ENCODE data around the gene DENND6A. TPM values are rescaled to one million over a fixed set of nuclear protein-coding genes. Genes with fewer than 3 reads are reported as not detected.

The DENND6A gene
- total and polyA plus RNA-seq, 2 donors from 2014 or later, result 7.8 to 38.4 TPM

- FAIRE-seq (no peak), DNase-seq (no peak)
- H3K4me1 ChIP-seq (ENCODE audit: control insufficient read depth in 2 of 3, insufficient read depth in 2 of 3, low read depth in 1 of 3, low read length in 3 of 3), result peaks cover 0 to 6% (median 3%) of the 10 kb centered on the region in 3 donors
- no peak overlapping the region for H3K9ac ChIP-seq (ENCODE audit: low read length in 3 of 3)
- H3K4me3 ChIP-seq (ENCODE audit: low read length in 3 of 3), result no peak overlapping the region
- no peak overlapping the region for H3K27ac ChIP-seq (ENCODE audit: low read depth in 2 of 2, low read length in 2 of 2)
- TF ChIP-seq CTCF (IDR thresholded peaks at IDR 0.05; ENCODE audit: borderline replicate concordance, extremely low read depth, insufficient read depth), result no peak
- H3K9me3 ChIP-seq (ENCODE audit: control insufficient read depth in 2 of 3, insufficient read depth in 1 of 3, low read length in 3 of 3), result no peaks in the 10 kb centered on the region
- intact Hi-C loops (cut with DNase I), result no loop called here
- H3K36me3 ChIP-seq (ENCODE audit: control insufficient read depth in 2 of 3, insufficient read depth in 3 of 3, low read length in 3 of 3), result no peaks in the 10 kb centered on the region
- H3K27me3 ChIP-seq (ENCODE audit: control insufficient read depth, insufficient read depth, low read length), result no peaks in the 10 kb centered on the region
Observed at GRCh38 chr3:57688291-57688690, 4.6 kb downstream of the DENND6A start.

GRCh38 chr3:57683286-57683685 is 9.6 kb downstream of the DENND6A start:
- Histone ChIP-seq H3K4me3 (ENCODE audit: low read length in 3 of 3) (no peak overlapping the region), H3K27me3 (ENCODE audit: control insufficient read depth, insufficient read depth, low read length) (no peaks in the 10 kb centered on the region), H3K9me3 (ENCODE audit: control insufficient read depth in 2 of 3, insufficient read depth in 1 of 3, low read length in 3 of 3) (no peaks in the 10 kb centered on the region), H3K36me3 (ENCODE audit: control insufficient read depth in 2 of 3, insufficient read depth in 3 of 3, low read length in 3 of 3) (peaks cover 0 to 7% (median 0%) of the 10 kb centered on the region in 3 donors), H3K4me1 (ENCODE audit: control insufficient read depth in 2 of 3, insufficient read depth in 2 of 3, low read depth in 1 of 3, low read length in 3 of 3) (peaks cover 0 to 2% (median 0%) of the 10 kb centered on the region in 3 donors), H3K27ac (ENCODE audit: low read depth in 2 of 2, low read length in 2 of 2) (no peak overlapping the region), H3K9ac (ENCODE audit: low read length in 3 of 3) (no peak overlapping the region)
- FAIRE-seq (no peak), DNase-seq (no peak)
- intact Hi-C loops (cut with DNase I), result no loop called here
- no peak for TF ChIP-seq CTCF (IDR thresholded peaks at IDR 0.05; ENCODE audit: borderline replicate concordance, extremely low read depth, insufficient read depth)

- intact Hi-C loops (cut with DNase I), result no loop called here
- no peaks in the 10 kb centered on the region for H3K4me1 ChIP-seq (ENCODE audit: control insufficient read depth in 2 of 3, insufficient read depth in 2 of 3, low read depth in 1 of 3, low read length in 3 of 3)
- DNase-seq (no peak), FAIRE-seq (no peak)
- TF ChIP-seq CTCF (IDR thresholded peaks at IDR 0.05; ENCODE audit: borderline replicate concordance, extremely low read depth, insufficient read depth), result no peak
- H3K36me3 ChIP-seq (ENCODE audit: control insufficient read depth in 2 of 3, insufficient read depth in 3 of 3, low read length in 3 of 3), result peaks cover 0 to 7% (median 0%) of the 10 kb centered on the region in 3 donors
- H3K4me3 ChIP-seq (ENCODE audit: low read length in 3 of 3), result no peak overlapping the region
- H3K9ac ChIP-seq (ENCODE audit: low read length in 3 of 3), result no peak overlapping the region
- no peaks in the 10 kb centered on the region for H3K9me3 ChIP-seq (ENCODE audit: control insufficient read depth in 2 of 3, insufficient read depth in 1 of 3, low read length in 3 of 3)
- H3K27ac ChIP-seq (ENCODE audit: low read depth in 2 of 2, low read length in 2 of 2), result no peak overlapping the region
- no peaks in the 10 kb centered on the region for H3K27me3 ChIP-seq (ENCODE audit: control insufficient read depth, insufficient read depth, low read length)
Observed at GRCh38 chr3:57682284-57682683, 10.6 kb downstream of the DENND6A start.

GRCh38 chr3:57681691-57682090 is 11.2 kb downstream of the DENND6A start:
- no peaks in the 10 kb centered on the region for H3K9me3 ChIP-seq (ENCODE audit: control insufficient read depth in 2 of 3, insufficient read depth in 1 of 3, low read length in 3 of 3)
- H3K36me3 ChIP-seq (ENCODE audit: control insufficient read depth in 2 of 3, insufficient read depth in 3 of 3, low read length in 3 of 3), result peaks cover 0 to 7% (median 0%) of the 10 kb centered on the region in 3 donors
- TF ChIP-seq CTCF (IDR thresholded peaks at IDR 0.05; ENCODE audit: borderline replicate concordance, extremely low read depth, insufficient read depth), result no peak
- H3K27ac ChIP-seq (ENCODE audit: low read depth in 2 of 2, low read length in 2 of 2), result no peak overlapping the region
- H3K27me3 ChIP-seq (ENCODE audit: control insufficient read depth, insufficient read depth, low read length), result no peaks in the 10 kb centered on the region
- no peak for DNase-seq
- intact Hi-C loops (cut with DNase I), result no loop called here
- no peak for FAIRE-seq
- H3K9ac ChIP-seq (ENCODE audit: low read length in 3 of 3), result no peak overlapping the region
- H3K4me1 ChIP-seq (ENCODE audit: control insufficient read depth in 2 of 3, insufficient read depth in 2 of 3, low read depth in 1 of 3, low read length in 3 of 3), result no peaks in the 10 kb centered on the region
- H3K4me3 ChIP-seq (ENCODE audit: low read length in 3 of 3), result no peak overlapping the region

Measured in kidney (tissue), 14 donors.